CMK (cell line): ENCODE results near the gene INPP5A.

Source experiments
- DNase-seq: peaks from one replicate; pipeline ENCODE4 v3.0.0-alpha.2; 2010; ENCODE audit warnings: low read depth

INPP5A gene

GRCh38 chr10:132600416-132600815, 62.8 kb downstream of the INPP5A start:
- DNase-seq, result no peak

- no peak for DNase-seq
These were observed 64.0 kb downstream of the INPP5A start for GRCh38 chr10:132601567-132601966.

GRCh38 chr10:132602614-132603013, 65.0 kb downstream of the INPP5A start:
- DNase-seq, result no peak

- no peak for DNase-seq
These were observed 66.4 kb downstream of the INPP5A start for GRCh38 chr10:132603851-132604533.

GRCh38 chr10:132604686-132605085, 67.1 kb downstream of the INPP5A start:
- no peak for DNase-seq

GRCh38 chr10:132605390-132605789, 67.8 kb downstream of the INPP5A start:
- DNase-seq, result no peak

GRCh38 chr10:132606031-132606491, 68.5 kb downstream of the INPP5A start:
- no peak for DNase-seq

- no peak for DNase-seq
These were observed 69.1 kb downstream of the INPP5A start for GRCh38 chr10:132606536-132607316.

- no peak for DNase-seq
These were observed 69.9 kb downstream of the INPP5A start for GRCh38 chr10:132607491-132607890.

- DNase-seq, result no peak
These were observed 70.4 kb downstream of the INPP5A start for GRCh38 chr10:132607961-132608495.

- DNase-seq, result no peak
These were observed 71.1 kb downstream of the INPP5A start for GRCh38 chr10:132608511-132609195.

- DNase-seq, result no peak
These were observed 71.6 kb downstream of the INPP5A start for GRCh38 chr10:132609211-132609610.

- no peak for DNase-seq
These were observed 72.6 kb downstream of the INPP5A start for GRCh38 chr10:132610071-132610701.

GRCh38 chr10:132611026-132611910, 73.7 kb downstream of the INPP5A start:
- no peak for DNase-seq

GRCh38 chr10:132611986-132612385, 74.4 kb downstream of the INPP5A start:
- no peak for DNase-seq

GRCh38 chr10:132612571-132613504, 75.3 kb downstream of the INPP5A start:
- DNase-seq, result no peak

GRCh38 chr10:132613566-132614348, 76.2 kb downstream of the INPP5A start:
- no peak for DNase-seq

- DNase-seq, result no peak
These were observed 77.1 kb downstream of the INPP5A start for GRCh38 chr10:132614431-132615340.
